H1 (cell line): ENCODE measurements around the gene PLCL2. TPM values are rescaled to one million over a fixed set of nuclear protein-coding genes. Genes with fewer than 3 reads are reported as not detected.

Experiments
- CTCF ChIA-PET: fragments of 300-600 bp; sonication (Branson Sonifier 250); formaldehyde crosslinking; loops from one replicate; lab custom pipeline; 2021; ENCODE audit not compliant: partially characterized antibody; lab: Charles Lee
- POLR2A ChIA-PET: fragments of 300-600 bp; sonication (Branson Sonifier 250); formaldehyde crosslinking; loops from one replicate; lab custom pipeline; 2021; ENCODE audit warnings: inconsistent platforms; ENCODE audit not compliant: partially characterized antibody; lab: Charles Lee
- DNase-seq, 2 experiments: peaks; one replicate each; pipeline versions ENCODE4 v3.0.0 to v3.0.0-alpha.2; 2010 to 2022; ENCODE audit warnings: low spot score in 2 of 2, low read depth in 1 of 2, mixed read lengths in 1 of 2
- FAIRE-seq: peaks from 2 replicates; lab custom pipeline; 2011; peaks lifted over from hg19 to GRCh38; lab: Jason Lieb, UNC
- H2AFZ ChIP-seq: 2 replicates; pipeline ENCODE4 v1.8.1; 2012; ENCODE audit warnings: low read length, inconsistent platforms
- H2AK5ac ChIP-seq: 2 replicates; pipeline ENCODE4 v1.6.1; 2013; ENCODE audit warnings: low read depth, low read length
- H2BK120ac ChIP-seq: replicated peaks from 2 replicates; pipeline ENCODE3; 2013; ENCODE audit warnings: low read depth, low read length, inconsistent platforms
- H2BK12ac ChIP-seq: 2 replicates; pipeline ENCODE4 v1.6.1; 2013; ENCODE audit warnings: low read depth, low read length
- H2BK15ac ChIP-seq: 2 replicates; pipeline ENCODE4 v1.6.1; 2013; ENCODE audit warnings: low read length
- H2BK20ac ChIP-seq: 2 replicates; pipeline ENCODE4 v1.6.1; 2013; ENCODE audit warnings: low read length
- H2BK5ac ChIP-seq: 2 replicates; pipeline ENCODE4 v1.6.1; 2013; ENCODE audit warnings: low read depth, low read length
- H3K14ac ChIP-seq: 2 replicates; pipeline ENCODE4 v1.6.1; 2013; ENCODE audit warnings: inconsistent platforms; ENCODE audit not compliant: insufficient read length
- H3K18ac ChIP-seq: 2 replicates; pipeline ENCODE4 v1.6.1; 2013; ENCODE audit warnings: low read length; ENCODE audit errors: extremely low read depth
- H3K23ac ChIP-seq: 2 replicates; pipeline ENCODE4 v1.6.1; 2013; ENCODE audit warnings: inconsistent platforms; ENCODE audit not compliant: insufficient read length
- H3K23me2 ChIP-seq: 2 replicates; pipeline ENCODE4 v1.6.1; 2013; ENCODE audit warnings: low read depth, low read length
- H3K27ac ChIP-seq: 2 replicates; pipeline ENCODE4 v1.6.1; 2011; ENCODE audit warnings: low read depth, low read length, inconsistent platforms
- H3K27me3 ChIP-seq, 4 experiments: replicated peaks in 1 of 4; 1 replicate in 1 of 4; 2 replicates in 3 of 4; pipeline versions ENCODE4 v1.6.1 to v1.8.1; 2011 to 2013; ENCODE audit warnings: low read length in 3 of 4, mild to moderate bottlenecking in 3 of 4, inconsistent platforms in 2 of 4, mixed read lengths in 2 of 4, moderate library complexity in 1 of 4; ENCODE audit not compliant: control insufficient read depth in 3 of 4, insufficient read depth in 3 of 4; ENCODE audit errors: extremely low read depth in 1 of 4
- H3K36me3 ChIP-seq, 4 experiments: 2 replicates each; pipeline versions ENCODE4 v1.6.1 to v1.8.1; 2011 to 2013; ENCODE audit warnings: mild to moderate bottlenecking in 4 of 4, low read length in 3 of 4, moderate library complexity in 2 of 4, control low read depth in 1 of 4, inconsistent platforms in 1 of 4; ENCODE audit not compliant: insufficient read depth in 4 of 4, control insufficient read depth in 2 of 4
- H3K4ac ChIP-seq: replicated peaks from 2 replicates; pipeline ENCODE3; 2013; ENCODE audit warnings: low read length, low read depth, mixed read lengths, inconsistent platforms; ENCODE audit not compliant: insufficient read length
- H3K4me1 ChIP-seq, 4 experiments: replicated peaks in 1 of 4; 1 replicate in 1 of 4; 2 replicates in 3 of 4; pipeline versions ENCODE4 v1.6.1 to v1.8.1; 2011 to 2013; ENCODE audit warnings: low read length in 3 of 4, inconsistent platforms in 2 of 4, mixed read lengths in 1 of 4; ENCODE audit not compliant: insufficient read depth in 4 of 4, control insufficient read depth in 3 of 4
- H3K4me2 ChIP-seq, 2 experiments: 2 replicates each; pipeline versions ENCODE4 v1.6.1 to v1.8.1; 2011 to 2013; ENCODE audit warnings: low read depth in 2 of 2, low read length in 2 of 2, control low read depth in 1 of 2, inconsistent platforms in 1 of 2, mild to moderate bottlenecking in 1 of 2; ENCODE audit not compliant: insufficient read depth in 1 of 2
- H3K4me3 ChIP-seq, 4 experiments: fragments of 200-600, 300-600 bp in 1 of 4; sonication (generic), shearing (Covaris generic), sonication (Bioruptor Twin) in 1 of 4; 2 replicates each; pipeline versions ENCODE4 v1.5.1 to v1.8.1; 2011 to 2016; ENCODE audit warnings: low read length in 4 of 4, low read depth in 3 of 4, control low read depth in 2 of 4, inconsistent platforms in 2 of 4, mild to moderate bottlenecking in 2 of 4, mixed read lengths in 1 of 4, moderate library complexity in 1 of 4; ENCODE audit not compliant: insufficient read depth in 2 of 4; ENCODE audit errors: extremely low read depth in 1 of 4
- H3K56ac ChIP-seq: replicated peaks from 2 replicates; pipeline ENCODE3; 2013; ENCODE audit warnings: low read depth, mild to moderate bottlenecking, mixed read lengths, low read length, inconsistent platforms; ENCODE audit not compliant: insufficient read length
- H3K79me1 ChIP-seq: 2 replicates; pipeline ENCODE4 v1.6.1; 2013; ENCODE audit warnings: low read depth, low read length, control low read depth
- H3K79me2 ChIP-seq, 2 experiments: 2 replicates each; pipeline versions ENCODE4 v1.6.1 to v1.8.1; 2012 to 2013; ENCODE audit warnings: low read length in 2 of 2, mild to moderate bottlenecking in 2 of 2, inconsistent platforms in 1 of 2; ENCODE audit not compliant: insufficient read depth in 2 of 2, control insufficient read depth in 1 of 2
- H3K9ac ChIP-seq, 4 experiments: replicated peaks in 1 of 4; 1 replicate in 1 of 4; 2 replicates in 3 of 4; pipeline versions ENCODE4 v1.6.1 to v1.8.1; 2011 to 2013; ENCODE audit warnings: low read depth in 3 of 4, low read length in 3 of 4, control low read depth in 2 of 4, mild to moderate bottlenecking in 2 of 4, moderate library complexity in 2 of 4, inconsistent platforms in 1 of 4; ENCODE audit errors: extremely low read depth in 1 of 4
- H3K9me3 ChIP-seq, 2 experiments: 2 replicates each; pipeline versions ENCODE4 v1.6.1 to v1.8.1; 2012 to 2013; ENCODE audit warnings: mild to moderate bottlenecking in 2 of 2, moderate library complexity in 2 of 2, control low read depth in 1 of 2, inconsistent platforms in 1 of 2, low read depth in 1 of 2, low read length in 1 of 2, mixed read lengths in 1 of 2; ENCODE audit not compliant: insufficient read depth in 2 of 2
- H4K20me1 ChIP-seq, 2 experiments: replicated peaks in 1 of 2; 2 replicates each; pipeline versions ENCODE3 to v1.8.1; 2011 to 2013; ENCODE audit warnings: inconsistent platforms in 2 of 2, low read length in 2 of 2, mild to moderate bottlenecking in 1 of 2; ENCODE audit not compliant: insufficient read depth in 2 of 2, control insufficient read depth in 1 of 2
- H4K5ac ChIP-seq: 2 replicates; pipeline ENCODE4 v1.6.1; 2013; ENCODE audit warnings: low read length, low read depth, mixed read lengths, inconsistent platforms; ENCODE audit not compliant: insufficient read length
- H4K8ac ChIP-seq: 2 replicates; pipeline ENCODE4 v1.8.0; 2013; ENCODE audit warnings: mild to moderate bottlenecking, moderate library complexity, low read length, inconsistent platforms; ENCODE audit not compliant: insufficient read depth; ENCODE audit errors: extremely low read depth
- H4K91ac ChIP-seq: replicated peaks from 2 replicates; pipeline ENCODE3; 2013; ENCODE audit warnings: low read length, mixed read lengths, inconsistent platforms; ENCODE audit not compliant: insufficient read length
- ASH2L ChIP-seq: fragments of 200-600, 300-600 bp; sonication (generic); IDR thresholded peaks from one replicate; pipeline ENCODE4 v1.7.1; 2017; ENCODE audit warnings: low read length
- BACH1 ChIP-seq: IDR thresholded peaks from 2 replicates; pipeline ENCODE4 v1.6.1; 2012; ENCODE audit warnings: low read length, improper control_type of control experiment
- BRCA1 ChIP-seq: IDR thresholded peaks from 2 replicates; pipeline ENCODE4 v1.6.1; 2012; ENCODE audit warnings: low read depth, low read length, improper control_type of control experiment
- CHD1 ChIP-seq: IDR thresholded peaks from 2 replicates; pipeline ENCODE4 v1.6.1; 2012; ENCODE audit warnings: low read depth, low read length, improper control_type of control experiment
- KDM5A ChIP-seq: fragments of 200-600 bp; IDR thresholded peaks from 2 replicates; pipeline ENCODE4 v1.7.1; 2012; ENCODE audit warnings: mild to moderate bottlenecking, low read length, inconsistent platforms, mixed read lengths
- MAFK ChIP-seq: IDR thresholded peaks from 2 replicates; pipeline ENCODE4 v1.6.1; 2012; ENCODE audit warnings: low read depth, mild to moderate bottlenecking, improper control_type of control experiment, low read length
- NANOG ChIP-seq: IDR thresholded peaks from 2 replicates; pipeline ENCODE4 v1.6.1; 2011; ENCODE audit warnings: low read length, low read depth, mild to moderate bottlenecking, inconsistent platforms; ENCODE audit not compliant: insufficient read depth, poor library complexity, severe bottlenecking
- RBBP5 ChIP-seq: IDR thresholded peaks from 2 replicates; pipeline ENCODE4 v1.7.1; 2012; ENCODE audit warnings: low read depth, mild to moderate bottlenecking, inconsistent platforms, low read length, moderate library complexity, borderline replicate concordance
- RFX5 ChIP-seq: IDR thresholded peaks from 2 replicates; pipeline ENCODE4 v1.6.1; 2011; ENCODE audit warnings: low read depth, low read length, improper control_type of control experiment, borderline replicate concordance
- SIN3A ChIP-seq, 2 experiments: IDR thresholded peaks in 1 of 2; conservative IDR thresholded peaks in 1 of 2; 2 replicates each; pipeline ENCODE4 v1.6.1; 2011 to 2012; ENCODE audit warnings: low read length in 2 of 2, improper control_type of control experiment in 1 of 2, low read depth in 1 of 2, mild to moderate bottlenecking in 1 of 2
- SIRT6 ChIP-seq: IDR thresholded peaks from one replicate; pipeline ENCODE4 v1.7.1; 2012; ENCODE audit warnings: low read length, inconsistent platforms
- SUZ12 ChIP-seq: fragments of 200-600 bp; sonication (generic); IDR thresholded peaks from 2 replicates; pipeline ENCODE4 v1.6.1; 2012; ENCODE audit warnings: mild to moderate bottlenecking, inconsistent platforms, low read length, moderate library complexity, mixed read lengths
- TCF12 ChIP-seq: IDR thresholded peaks from 2 replicates; pipeline ENCODE4 v1.6.1; 2011; ENCODE audit warnings: low read depth, mild to moderate bottlenecking, low read length
- YY1 ChIP-seq: IDR thresholded peaks from 2 replicates; pipeline ENCODE4 v1.6.1; 2011; ENCODE audit warnings: low read depth, mild to moderate bottlenecking, low read length
- WGBS, 2 experiments: shearing (Covaris generic) in 1 of 2; methylation state at CpG; one replicate each; pipeline versions ENCODE4 v1.1.6 to v1.1.7; 2013 to 2015; ENCODE audit warnings: low lambda C conversion rate in 2 of 2, mixed read lengths in 2 of 2, inconsistent platforms in 1 of 2, low coverage in 1 of 2, missing lambda C conversion rate in 1 of 2; ENCODE audit not compliant: insufficient replicate concordance in 2 of 2, insufficient coverage in 1 of 2, insufficient read length in 1 of 2; ENCODE audit errors: extremely low coverage in 1 of 2, missing lambda C conversion rate in 1 of 2; 5-methylcytosine and 5-hydroxymethylcytosine counted together
- polyA plus RNA-seq, 7 experiments: library from polyadenylated mRNA; depleted of rRNA in 3 of 7; stranded (reverse) in 5 of 7; unstranded in 2 of 7; fragments of >200 nt in 5 of 7; fragments of 200-250 nt in 2 of 7; gene quantifications; 1 replicate in 5 of 7; 2 replicates in 1 of 7; 4 replicates in 1 of 7; pipeline versions ENCODE4 v1.2.1 to v1.2.3, GENCODE V29; 2011 to 2013; ENCODE audit warnings: missing spikeins in 2 of 7, mixed read lengths in 2 of 7
- total RNA-seq: library from RNA; stranded (reverse); fragmentation: NEBNext Ultra II Directional; extraction: Animal tissue kit (Norgen Biotek cat#: 25700); gene quantifications from 2 replicates; pipeline ENCODE4 v1.2.1, GENCODE V29; 2021
- TF ChIP-seq, protein P1 (sequence below): IDR thresholded peaks from 2 replicates; pipeline ENCODE4 v1.6.1; 2011; ENCODE audit warnings: low read length, improper control_type of control experiment

Gene PLCL2
- total and polyA plus RNA-seq, 2 of the 8 experiments (the other 6 are each of a cell fraction or from before 2014, with no cell fraction given), result 3.5 to 6.8 TPM

DNA sequence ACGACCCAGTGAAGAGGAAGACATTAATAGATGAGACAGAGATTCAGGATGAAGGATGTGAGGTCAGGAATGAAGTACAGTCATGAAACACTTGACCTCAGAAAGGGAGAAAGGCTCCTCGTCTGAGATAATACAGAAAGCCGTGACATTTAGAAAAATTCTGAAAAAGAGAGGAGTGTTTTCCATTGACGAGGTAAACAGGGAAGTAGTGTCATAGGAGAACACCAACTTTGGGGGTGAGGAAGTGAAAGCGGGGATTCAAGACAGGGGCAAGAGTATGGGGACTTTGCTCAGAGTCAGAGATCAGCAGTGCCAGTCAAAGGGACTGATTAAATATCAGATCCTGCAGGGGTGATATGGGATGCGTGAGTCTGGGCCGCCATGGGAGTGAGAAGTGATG is 160.9 kb downstream of the PLCL2 start:
- H2BK120ac ChIP-seq, result no peak overlapping the region
- no peak for TF ChIP-seq MAFK
- TF ChIP-seq CHD1, result no peak
- TF ChIP-seq YY1, result no peak
- no peak for TF ChIP-seq SUZ12
- no peak for TF ChIP-seq SIN3A (conservative IDR thresholded peaks at IDR 0.05 in 1 of 2, IDR thresholded peaks at IDR 0.05 in 1 of 2; ENCODE audit: low read depth in 1 of 2, low read length in 2 of 2)
- no peak for TF ChIP-seq BACH1
- no peak for TF ChIP-seq BRCA1
- TF ChIP-seq NANOG, result no peak
- no peak for TF ChIP-seq KDM5A
- TF ChIP-seq TCF12, result no peak
- no peak for TF ChIP-seq RFX5
- TF ChIP-seq, protein P1, sequence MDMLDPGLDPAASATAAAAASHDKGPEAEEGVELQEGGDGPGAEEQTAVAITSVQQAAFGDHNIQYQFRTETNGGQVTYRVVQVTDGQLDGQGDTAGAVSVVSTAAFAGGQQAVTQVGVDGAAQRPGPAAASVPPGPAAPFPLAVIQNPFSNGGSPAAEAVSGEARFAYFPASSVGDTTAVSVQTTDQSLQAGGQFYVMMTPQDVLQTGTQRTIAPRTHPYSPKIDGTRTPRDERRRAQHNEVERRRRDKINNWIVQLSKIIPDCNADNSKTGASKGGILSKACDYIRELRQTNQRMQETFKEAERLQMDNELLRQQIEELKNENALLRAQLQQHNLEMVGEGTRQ, result no peak
- no peak for TF ChIP-seq SIRT6
- no peak for TF ChIP-seq ASH2L
- no peak for TF ChIP-seq RBBP5

More for the DNA sequence above, 160.9 kb downstream of the PLCL2 start:
- Histone ChIP-seq H4K20me1 (no peaks in the 10 kb centered on the region), H3K4me3 (no peak overlapping the region), H3K9ac (no peak overlapping the region), H3K27me3 (no peaks in the 10 kb centered on the region), H4K91ac (no peak overlapping the region), H3K23me2 (no peaks in the 10 kb centered on the region), H2BK5ac (no peak overlapping the region), H3K18ac (no peak overlapping the region), H3K23ac (no peak overlapping the region), H2BK12ac (no peak overlapping the region), H4K8ac (no peak overlapping the region), H3K79me1 (no peaks in the 10 kb centered on the region), H4K5ac (no peak overlapping the region), H2AFZ (no peak overlapping the region), H3K14ac (no peak overlapping the region), H3K4me2 (no peak overlapping the region), H3K4ac (no peak overlapping the region), H3K27ac (no peak overlapping the region), H3K4me1 (peaks cover 0 to 11% (median 6%) of the 10 kb centered on the region in 4 experiments; a peak in 4 of 7 replicates), H3K9me3 (no peaks in the 10 kb centered on the region), H3K56ac (no peak overlapping the region), H2BK15ac (no peak overlapping the region), H2AK5ac (no peak overlapping the region), H2BK20ac (no peak overlapping the region), H3K79me2 (no peaks in the 10 kb centered on the region), H3K36me3 (peaks cover 0 to 4% (median 0%) of the 10 kb centered on the region in 4 experiments; a peak in 1 of 8 replicates)
- FAIRE-seq (no peak), DNase-seq (no peak)
- WGBS, 2 experiments, result 87% methylated on average over 7 of the region's 7 CpGs; no CpG with 5 or more reads in 1 of the 2 experiments
- POLR2A ChIA-PET, result no interaction called here
- CTCF ChIA-PET, result no interaction called here
